ENCODE data around the gene ARHGEF25. TPM values are rescaled to one million over a fixed set of nuclear protein-coding genes. Genes with fewer than 3 reads are reported as not detected.
A peak's percentile ranks its signal among the peaks of the same experiment; 100 is the strongest.

Gene ARHGEF25
- total RNA-seq, 4 donors from 2014 or later, result 77.7 to 133 (median 111) TPM

DNA sequence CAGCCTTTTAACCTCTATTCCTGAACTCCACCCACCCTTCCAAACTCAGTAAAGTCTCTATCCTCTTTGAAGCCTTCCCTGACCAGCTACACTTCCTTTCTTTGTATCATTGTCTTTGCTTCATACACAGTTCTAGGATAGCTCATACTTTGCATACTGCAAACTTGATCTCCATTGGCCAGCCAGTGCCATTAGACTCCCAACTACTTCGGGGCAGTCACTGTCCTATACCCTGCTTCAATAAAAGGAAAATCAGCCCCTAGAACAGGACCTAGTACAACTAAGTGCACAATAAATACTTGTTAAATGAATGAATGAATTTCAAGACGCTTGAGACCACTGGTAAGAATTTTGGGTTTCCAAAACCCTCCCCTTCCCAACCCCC lies 20.8 kb upstream of the ARHGEF25 start:
- Histone ChIP-seq H3K27me3 (peaks cover 0 to 6% (median 0%) of the 10 kb centered on the region in 4 donors), H3K27ac (replicated peaks in 1 of 4) (peak overlapping the region; percentile 72 to 84 (median 81)), H3K36me3 (peaks cover 6 to 18% (median 8%) of the 10 kb centered on the region in 4 donors), H3K4me1 (peaks cover 7 to 34% (median 25%) of the 10 kb centered on the region in 4 donors), H3K9me3 (no peaks in the 10 kb centered on the region), H3K4me3 (peak overlapping the region; percentile 69 to 95 (median 77))
- TF ChIP-seq POLR2AphosphoS5 (IDR thresholded peaks at IDR 0.05), result no peak
- TF ChIP-seq, protein P1, sequence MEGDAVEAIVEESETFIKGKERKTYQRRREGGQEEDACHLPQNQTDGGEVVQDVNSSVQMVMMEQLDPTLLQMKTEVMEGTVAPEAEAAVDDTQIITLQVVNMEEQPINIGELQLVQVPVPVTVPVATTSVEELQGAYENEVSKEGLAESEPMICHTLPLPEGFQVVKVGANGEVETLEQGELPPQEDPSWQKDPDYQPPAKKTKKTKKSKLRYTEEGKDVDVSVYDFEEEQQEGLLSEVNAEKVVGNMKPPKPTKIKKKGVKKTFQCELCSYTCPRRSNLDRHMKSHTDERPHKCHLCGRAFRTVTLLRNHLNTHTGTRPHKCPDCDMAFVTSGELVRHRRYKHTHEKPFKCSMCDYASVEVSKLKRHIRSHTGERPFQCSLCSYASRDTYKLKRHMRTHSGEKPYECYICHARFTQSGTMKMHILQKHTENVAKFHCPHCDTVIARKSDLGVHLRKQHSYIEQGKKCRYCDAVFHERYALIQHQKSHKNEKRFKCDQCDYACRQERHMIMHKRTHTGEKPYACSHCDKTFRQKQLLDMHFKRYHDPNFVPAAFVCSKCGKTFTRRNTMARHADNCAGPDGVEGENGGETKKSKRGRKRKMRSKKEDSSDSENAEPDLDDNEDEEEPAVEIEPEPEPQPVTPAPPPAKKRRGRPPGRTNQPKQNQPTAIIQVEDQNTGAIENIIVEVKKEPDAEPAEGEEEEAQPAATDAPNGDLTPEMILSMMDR (IDR thresholded peaks at IDR 0.05), result no peak
- intact Hi-C loops (cut with DNase I), result no loop called here
- no peak for DNase-seq (ENCODE audit: extremely low spot score)
- 26% methylated on average over 2 of the region's 2 CpGs for WGBS

DNA sequence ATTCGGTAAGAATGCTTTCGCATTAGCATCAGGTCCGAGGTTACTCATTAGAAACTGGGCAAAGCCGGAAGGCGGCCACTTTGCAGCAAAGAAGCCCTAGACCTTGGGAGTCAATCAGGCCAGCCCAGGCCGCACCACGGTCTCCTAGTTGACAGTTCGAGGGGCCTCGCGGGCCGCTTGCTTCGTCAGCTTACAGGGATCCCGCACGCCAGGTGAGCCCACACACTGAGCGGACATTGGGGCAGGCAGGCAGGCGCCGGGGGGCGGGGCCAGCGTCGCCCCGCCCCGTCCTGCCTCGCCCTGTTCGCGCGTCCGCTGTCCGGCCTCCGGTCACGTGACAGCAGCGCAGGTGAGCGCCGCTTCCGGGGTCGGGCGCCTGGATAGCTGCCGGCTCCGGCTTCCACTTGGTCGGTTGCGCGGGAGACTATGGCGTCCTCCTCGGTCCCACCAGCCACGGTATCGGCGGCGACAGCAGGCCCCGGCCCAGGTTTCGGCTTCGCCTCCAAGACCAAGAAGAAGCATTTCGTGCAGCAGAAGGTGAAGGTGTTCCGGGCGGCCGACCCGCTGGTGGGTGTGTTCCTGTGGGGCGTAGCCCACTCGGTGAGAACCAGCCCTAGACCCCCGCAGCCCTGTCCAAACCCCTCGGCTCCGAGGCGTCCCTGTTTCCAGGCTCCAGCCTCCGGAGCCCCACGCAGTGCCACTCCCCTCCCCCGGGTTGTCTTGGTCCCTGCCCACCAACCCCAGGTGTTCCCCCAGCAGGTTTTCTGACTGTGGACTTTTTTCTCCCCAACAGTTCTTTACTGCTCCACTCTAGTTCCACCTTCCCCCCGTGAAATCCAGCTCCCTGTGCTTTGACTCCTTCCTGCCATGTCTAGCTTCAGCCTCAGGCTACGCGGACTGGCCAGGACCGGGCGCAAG lies 20.1 kb upstream of the ARHGEF25 start, which contains the start of gene PIP4K2C:
Gene PIP4K2C (plus strand): TSS at position 329 of the 918 bp plus-strand sequence. CDS start 98 bp downstream, at position 427.
- TF ChIP-seq EP300 (IDR thresholded peaks at IDR 0.05) (no peak), POLR2AphosphoS5 (IDR thresholded peaks at IDR 0.05) (peak; percentile 79 to 83), POLR2A (IDR thresholded peaks at IDR 0.05; ENCODE audit: low read depth) (no peak)
- TF ChIP-seq, protein P1 (IDR thresholded peaks at IDR 0.05), result peak in 1 of 3 experiments; percentile 23
- H3K9me3 ChIP-seq, result no peaks in the 10 kb centered on the region
- peaks cover 0 to 6% (median 0%) of the 10 kb centered on the region in 4 donors for H3K27me3 ChIP-seq
- 1% methylated on average over 14 of the region's 69 CpGs for WGBS
- H3K36me3 ChIP-seq, result peaks cover 12 to 25% (median 14%) of the 10 kb centered on the region in 4 donors
- peak within 1 kb of the TSS; percentile 69 to 95 (median 77) for H3K4me3 ChIP-seq
- DNase-seq (ENCODE audit: extremely low spot score), result no peak
- H3K27ac ChIP-seq (replicated peaks in 1 of 4), result peak within 1 kb of the TSS; percentile 72 to 84 (median 81)
- intact Hi-C loops (cut with DNase I), result no loop called here
- H3K4me1 ChIP-seq, result peaks cover 7 to 34% (median 25%) of the 10 kb centered on the region in 4 donors

DNA sequence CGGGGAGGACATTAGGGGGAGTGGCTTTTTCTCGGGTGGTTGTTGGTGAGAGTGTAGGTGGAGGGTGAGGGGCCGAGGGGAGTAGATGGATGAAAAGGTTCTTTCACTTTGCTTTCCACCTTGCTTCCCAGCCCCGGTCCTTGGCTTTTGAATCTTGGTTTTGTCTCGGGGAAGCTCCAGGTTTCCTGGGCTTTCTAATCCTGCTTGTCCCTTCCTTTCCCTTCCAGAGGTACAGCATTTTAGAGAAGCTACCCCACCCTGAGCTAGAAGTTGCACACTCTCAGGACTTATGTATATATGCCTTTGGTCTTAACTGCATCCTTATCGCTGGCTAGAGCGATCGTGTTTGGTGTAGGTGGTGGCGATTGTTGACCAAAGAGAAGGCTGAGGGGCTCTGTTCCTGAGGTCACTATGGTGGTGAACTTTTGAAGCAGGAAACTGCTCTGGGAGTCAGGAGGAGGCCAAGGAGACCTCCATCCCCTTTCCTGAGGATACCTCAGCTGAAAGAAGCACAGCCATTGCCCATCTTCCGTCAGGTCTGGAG lies 19.4 kb upstream of the ARHGEF25 start:
- 49% methylated on average over 10 of the region's 10 CpGs for WGBS

DNA sequence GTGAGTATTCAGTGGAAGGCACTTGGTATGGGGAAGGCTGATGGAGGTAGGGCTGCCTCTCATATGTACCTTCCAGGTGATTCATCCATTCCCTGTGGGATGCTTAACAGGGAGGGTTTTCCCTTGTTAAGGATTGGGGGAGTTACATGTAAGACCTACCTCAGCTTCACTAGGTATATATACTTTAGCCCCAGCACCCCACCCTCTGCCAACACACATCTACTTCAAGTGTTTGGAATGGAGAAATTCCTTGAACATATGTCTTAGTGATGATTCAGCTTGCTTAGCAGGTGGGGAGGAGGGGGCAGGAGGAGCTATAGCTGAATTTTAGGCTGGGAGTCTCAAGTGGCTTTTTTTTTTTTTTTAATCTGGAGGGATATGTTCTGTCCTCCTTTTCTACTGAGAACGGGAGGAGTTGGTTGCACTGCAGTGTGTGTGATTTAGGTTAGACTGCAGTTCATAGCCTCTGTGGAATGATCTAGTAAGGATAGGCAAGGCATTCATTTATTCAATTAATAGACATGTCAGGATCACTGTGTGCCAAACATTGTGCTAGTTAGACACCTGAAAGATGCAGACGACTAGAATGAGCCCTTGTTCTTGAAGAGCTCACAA lies 18.6 kb upstream of the ARHGEF25 start:
- TF ChIP-seq POLR2A (IDR thresholded peaks at IDR 0.05; ENCODE audit: low read depth), result no peak
- no peak for TF ChIP-seq POLR2AphosphoS5 (IDR thresholded peaks at IDR 0.05)
- TF ChIP-seq EP300 (IDR thresholded peaks at IDR 0.05), result no peak
- TF ChIP-seq, protein P1 (IDR thresholded peaks at IDR 0.05), result no peak

More for the DNA sequence above, 19.4 kb upstream of the ARHGEF25 start:
- intact Hi-C loops (cut with DNase I), result no loop called here
- TF ChIP-seq, protein P1 (IDR thresholded peaks at IDR 0.05), result no peak
- TF ChIP-seq POLR2AphosphoS5 (IDR thresholded peaks at IDR 0.05) (no peak), POLR2A (IDR thresholded peaks at IDR 0.05; ENCODE audit: low read depth) (no peak), EP300 (IDR thresholded peaks at IDR 0.05) (no peak)
- Histone ChIP-seq H3K4me1 (peaks cover 7 to 34% (median 25%) of the 10 kb centered on the region in 4 donors), H3K9me3 (no peaks in the 10 kb centered on the region), H3K27me3 (peaks cover 0 to 6% (median 0%) of the 10 kb centered on the region in 4 donors), H3K4me3 (peak overlapping the region; percentile 69 to 95 (median 77)), H3K36me3 (peaks cover 12 to 32% (median 21%) of the 10 kb centered on the region in 4 donors), H3K27ac (replicated peaks in 1 of 4) (peak overlapping the region; percentile 72 to 84 (median 81))
- DNase-seq (ENCODE audit: extremely low spot score), result no peak

More for the DNA sequence above, 18.6 kb upstream of the ARHGEF25 start:
- Histone ChIP-seq H3K4me1 (peaks cover 7 to 34% (median 25%) of the 10 kb centered on the region in 4 donors), H3K36me3 (peaks cover 12 to 39% (median 26%) of the 10 kb centered on the region in 4 donors), H3K9me3 (no peaks in the 10 kb centered on the region), H3K27ac (replicated peaks in 1 of 4) (no peak overlapping the region), H3K27me3 (peaks cover 0 to 2% (median 0%) of the 10 kb centered on the region in 4 donors), H3K4me3 (no peak overlapping the region)
- no peak for DNase-seq (ENCODE audit: extremely low spot score)
- WGBS, result 78% methylated on average over 2 of the region's 2 CpGs
- intact Hi-C loops (cut with DNase I), result no loop called here
